GOT3 (cell line): ENCODE measurements around the gene CSRP2.

Source experiments
- DNase-seq: peaks from one replicate; lab custom pipeline; 2025; ENCODE audit warnings: mixed read lengths; lab: John Stamatoyannopoulos, UW

The CSRP2 gene

GRCh38 chr12:76891609-76892008, 12.8 kb upstream of the CSRP2 start:
- DNase-seq: no peak

- no peak for DNase-seq
These were observed 11.6 kb upstream of the CSRP2 start for GRCh38 chr12:76890151-76891143.

- DNase-seq: no peak
These were observed 10.0 kb upstream of the CSRP2 start for GRCh38 chr12:76888775-76889174.

- DNase-seq: no peak
These were observed 5.0 kb upstream of the CSRP2 start for GRCh38 chr12:76883811-76884210.

GRCh38 chr12:76883151-76883550, 4.3 kb upstream of the CSRP2 start:
- no peak for DNase-seq

- no peak for DNase-seq
These were observed 3.5 kb upstream of the CSRP2 start for GRCh38 chr12:76882367-76882766.

GRCh38 chr12:76881142-76881541, 2.3 kb upstream of the CSRP2 start:
- no peak for DNase-seq

GRCh38 chr12:76880519-76881023, 1.8 kb upstream of the CSRP2 start:
- DNase-seq: no peak

GRCh38 chr12:76879710-76880518, 1.1 kb upstream of the CSRP2 start:
- DNase-seq: no peak

- no peak for DNase-seq
These were observed 520 bp downstream of the CSRP2 start for GRCh38 chr12:76878099-76878898.

GRCh38 chr12:76876696-76877229, 2.1 kb downstream of the CSRP2 start:
- no peak for DNase-seq

- DNase-seq: no peak
These were observed 4.2 kb downstream of the CSRP2 start for GRCh38 chr12:76874491-76875190.

GRCh38 chr12:76874027-76874426, 4.8 kb downstream of the CSRP2 start:
- DNase-seq: no peak

- DNase-seq: no peak
These were observed 6.4 kb downstream of the CSRP2 start for GRCh38 chr12:76872415-76872814.

- DNase-seq: no peak
These were observed 7.1 kb downstream of the CSRP2 start for GRCh38 chr12:76871742-76872141.

- no peak for DNase-seq
These were observed 7.7 kb downstream of the CSRP2 start for GRCh38 chr12:76871082-76871481.

GRCh38 chr12:76866726-76867125, 12.1 kb downstream of the CSRP2 start:
- no peak for DNase-seq

- DNase-seq: no peak
These were observed 12.7 kb downstream of the CSRP2 start for GRCh38 chr12:76866151-76866567.

GRCh38 chr12:76864791-76865400, 13.9 kb downstream of the CSRP2 start:
- no peak for DNase-seq

- DNase-seq: no peak
These were observed 15.0 kb downstream of the CSRP2 start for GRCh38 chr12:76863837-76864236.
